Measurements from ENCODE around the gene ADORA2A.

ADORA2A gene

DNA sequence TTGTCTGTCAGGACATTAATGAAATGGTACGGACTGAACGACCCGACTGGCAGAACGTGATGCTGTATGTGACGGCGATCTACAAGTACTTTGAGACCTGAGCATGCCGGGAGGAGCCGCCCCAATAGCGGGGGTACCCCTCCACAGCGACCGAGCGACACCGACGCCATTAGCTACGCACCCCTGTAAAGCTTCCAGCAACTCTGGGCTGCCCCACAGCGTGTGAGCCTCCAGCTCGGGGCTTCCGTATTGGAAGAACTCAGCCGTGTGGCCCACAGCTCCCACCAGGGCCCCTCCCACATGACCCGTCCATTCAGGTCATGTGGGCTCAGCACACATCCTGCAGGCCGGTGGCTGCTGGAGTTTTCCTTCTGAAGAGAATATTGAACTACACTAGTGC is 12.9 kb upstream of the ADORA2A start:
- no peak overlapping the region for H3K4me3 ChIP-seq (ENCODE audit: low read depth, low read length)
- no peak for TF ChIP-seq CTCF (IDR thresholded peaks at IDR 0.05; ENCODE audit: low read depth, low read length)

- no peak for TF ChIP-seq CTCF (IDR thresholded peaks at IDR 0.05; ENCODE audit: low read depth, low read length)
- no peak overlapping the region for H3K4me3 ChIP-seq (ENCODE audit: low read depth, low read length)
Measured at GRCh38 chr22:24414984-24415945, 12.1 kb upstream of the ADORA2A start.

- no peak for TF ChIP-seq CTCF (IDR thresholded peaks at IDR 0.05; ENCODE audit: low read depth, low read length)
- no peak overlapping the region for H3K4me3 ChIP-seq (ENCODE audit: low read depth, low read length)
Measured at GRCh38 chr22:24416095-24416494, 11.3 kb upstream of the ADORA2A start.

DNA sequence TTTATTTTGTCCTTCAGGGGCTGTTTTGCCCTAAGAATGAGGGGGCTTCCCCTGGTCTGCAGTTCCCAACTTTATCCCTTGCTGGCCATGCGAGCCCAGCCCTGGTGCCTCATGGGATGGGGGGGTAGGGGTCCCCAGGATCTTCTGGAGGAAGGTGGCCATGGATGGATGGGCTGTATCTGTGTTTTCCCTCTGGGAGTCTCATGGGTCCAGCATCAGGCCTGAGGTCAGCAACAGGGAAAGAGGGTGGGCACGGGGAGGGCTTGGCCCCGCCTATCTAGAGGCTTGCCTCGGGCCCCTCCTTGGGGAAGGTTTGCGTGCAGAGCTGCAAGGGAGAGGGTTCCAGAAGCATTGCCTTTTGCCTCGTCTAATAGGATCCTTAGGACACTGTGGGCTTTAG is 10.8 kb upstream of the ADORA2A start:
- no peak for TF ChIP-seq CTCF (IDR thresholded peaks at IDR 0.05; ENCODE audit: low read depth, low read length)
- H3K4me3 ChIP-seq (ENCODE audit: low read depth, low read length): no peak overlapping the region

DNA sequence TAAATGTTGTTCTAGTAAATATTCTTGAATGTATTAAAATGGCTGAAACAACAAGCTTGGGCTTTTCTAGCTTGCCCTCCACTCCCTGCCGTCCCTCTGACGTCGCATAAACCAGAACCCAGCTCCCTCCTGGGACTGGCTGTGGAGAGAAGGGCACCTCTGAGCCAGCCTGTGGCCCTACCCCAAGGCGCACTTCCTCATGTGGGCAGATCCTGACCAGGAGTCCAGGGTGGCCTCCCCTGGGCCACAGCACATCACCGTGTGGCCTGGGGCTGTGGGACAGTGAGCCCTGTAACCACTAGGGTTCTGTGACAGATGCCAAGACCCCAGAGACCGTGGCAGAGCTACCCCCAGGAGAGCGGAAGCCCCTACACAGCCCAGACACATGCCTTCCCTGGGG is 10.2 kb upstream of the ADORA2A start:
- H3K4me3 ChIP-seq (ENCODE audit: low read depth, low read length): no peak overlapping the region
- TF ChIP-seq CTCF (IDR thresholded peaks at IDR 0.05; ENCODE audit: low read depth, low read length): no peak

- TF ChIP-seq CTCF (IDR thresholded peaks at IDR 0.05; ENCODE audit: low read depth, low read length): no peak
Measured at GRCh38 chr22:24417901-24418641, 9.3 kb upstream of the ADORA2A start.

More at GRCh38 chr22:24417901-24418641, 9.3 kb upstream of the ADORA2A start:
- no peak overlapping the region for H3K4me3 ChIP-seq (ENCODE audit: low read depth, low read length)
